Measurements from ENCODE around the gene G0S2.

Gene G0S2, protein sequence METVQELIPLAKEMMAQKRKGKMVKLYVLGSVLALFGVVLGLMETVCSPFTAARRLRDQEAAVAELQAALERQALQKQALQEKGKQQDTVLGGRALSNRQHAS

DNA sequence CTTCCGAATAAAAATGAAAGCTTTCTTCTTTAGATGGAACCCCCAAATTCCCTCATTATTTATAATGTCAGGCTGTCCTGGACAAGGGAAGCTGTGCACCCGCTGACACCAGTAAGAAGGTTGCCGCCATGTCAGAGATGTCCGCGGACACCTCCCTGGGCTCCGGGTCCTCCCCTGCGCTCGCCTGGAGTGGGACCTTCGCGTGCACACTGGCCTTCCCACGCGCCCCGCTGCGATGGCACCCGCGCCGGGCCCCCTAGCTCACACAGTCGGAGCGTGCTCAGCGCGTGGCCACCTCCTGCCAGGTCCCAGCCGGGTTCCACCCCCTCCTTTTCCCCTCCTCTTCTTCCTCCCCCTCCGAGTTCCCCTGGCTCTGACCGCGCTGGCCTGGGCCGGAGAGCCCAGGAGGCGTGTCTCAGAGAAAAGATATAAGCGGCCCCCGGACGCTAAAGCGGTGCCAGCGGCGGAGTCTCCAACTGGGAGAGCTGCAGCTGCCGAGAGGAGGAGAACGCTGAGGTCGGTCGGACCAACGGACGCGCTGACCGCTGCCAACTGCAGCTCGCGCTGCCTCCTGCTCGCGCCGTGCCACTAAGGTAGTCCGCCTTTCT lies at the start of gene G0S2:
G0S2 (plus strand) TSS at position 456 of the 608 bp plus-strand sequence. CDS start 273 bp downstream, outside the sequence.
- DNase-seq, result peak; percentile 45
- Mint-ChIP-seq H3K27ac (no peak within 1 kb of the TSS), H3K27me3 (peaks cover 53% of the 10 kb centered on the region), H3K9me3 (no peaks in the 10 kb centered on the region), H3K4me3 (peak within 1 kb of the TSS; percentile 63), H3K4me1 (peaks cover 68% of the 10 kb centered on the region), H3K36me3 (peaks cover 9% of the 10 kb centered on the region)
- CTCF ChIA-PET, result interaction anchor here (0.8 to 2.3 kb wide), 11 partner anchors 18 to 108 kb away, joined by 3 to 10 read pairs (median 3); partner anchors contain the start of gene LAMB3

DNA sequence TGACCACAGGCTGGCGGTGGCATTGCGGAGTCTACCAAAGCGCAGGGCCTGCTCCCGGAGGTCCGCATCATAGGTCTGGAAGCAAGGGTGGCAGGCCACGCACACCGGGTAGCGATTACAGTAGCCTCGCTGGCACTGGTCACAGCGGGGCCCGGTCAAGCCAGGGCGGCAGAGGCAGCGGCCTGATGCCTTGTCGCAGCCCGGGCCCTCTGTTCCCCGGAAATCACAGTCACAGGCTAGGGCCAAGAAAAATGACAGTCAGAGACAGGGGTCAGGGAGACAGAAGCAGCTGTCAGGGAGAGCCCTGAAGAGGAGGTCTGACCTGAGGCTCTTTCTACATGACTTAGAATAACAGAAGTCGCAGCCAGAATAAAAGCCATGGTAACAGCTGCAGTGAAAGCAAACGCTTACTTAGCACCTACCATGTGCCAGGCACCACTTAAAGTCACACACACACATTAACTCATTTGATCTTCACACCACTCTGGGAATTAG lies 49.4 kb upstream of the G0S2 start:
- H3K27ac Mint-ChIP-seq, result no peak overlapping the region
- H3K4me3 Mint-ChIP-seq, result no peak overlapping the region
- H3K27me3 Mint-ChIP-seq, result peaks cover 24% of the 10 kb centered on the region
- H3K9me3 Mint-ChIP-seq, result no peaks in the 10 kb centered on the region
- H3K4me1 Mint-ChIP-seq, result no peaks in the 10 kb centered on the region
- no peak for DNase-seq
- H3K36me3 Mint-ChIP-seq, result no peaks in the 10 kb centered on the region
- CTCF ChIA-PET, result interaction anchor here (1.1 to 7.3 kb wide), 5 partner anchors 10 to 56 kb away, joined by 3 to 62 read pairs (median 6); no protein-coding TSS in a partner anchor

- Mint-ChIP-seq H3K9me3 (no peaks in the 10 kb centered on the region), H3K27me3 (peaks cover 28% of the 10 kb centered on the region), H3K27ac (no peak overlapping the region), H3K36me3 (no peaks in the 10 kb centered on the region), H3K4me3 (no peak overlapping the region), H3K4me1 (no peaks in the 10 kb centered on the region)
- no peak for DNase-seq
- CTCF ChIA-PET, result interaction anchor here (0.9 to 7.3 kb wide), 10 partner anchors 10 to 59 kb away, joined by 3 to 62 read pairs (median 10); partner anchors contain the start of gene CAMK1G
These were observed 48.7 kb upstream of the G0S2 start for GRCh38 chr1:209626346-209627026.

GRCh38 chr1:209627027-209627731 lies 48.0 kb upstream of the G0S2 start:
- CTCF ChIA-PET, result interaction anchor here (0.7 to 7.3 kb wide), 14 partner anchors 11 to 120 kb away, joined by 3 to 62 read pairs (median 6); partner anchors contain the start of gene CAMK1G
- no peaks in the 10 kb centered on the region for H3K36me3 Mint-ChIP-seq
- no peak overlapping the region for H3K4me3 Mint-ChIP-seq
- no peak for DNase-seq
- H3K4me1 Mint-ChIP-seq, result no peaks in the 10 kb centered on the region
- H3K9me3 Mint-ChIP-seq, result no peaks in the 10 kb centered on the region
- H3K27me3 Mint-ChIP-seq, result peaks cover 33% of the 10 kb centered on the region
- H3K27ac Mint-ChIP-seq, result no peak overlapping the region

DNA sequence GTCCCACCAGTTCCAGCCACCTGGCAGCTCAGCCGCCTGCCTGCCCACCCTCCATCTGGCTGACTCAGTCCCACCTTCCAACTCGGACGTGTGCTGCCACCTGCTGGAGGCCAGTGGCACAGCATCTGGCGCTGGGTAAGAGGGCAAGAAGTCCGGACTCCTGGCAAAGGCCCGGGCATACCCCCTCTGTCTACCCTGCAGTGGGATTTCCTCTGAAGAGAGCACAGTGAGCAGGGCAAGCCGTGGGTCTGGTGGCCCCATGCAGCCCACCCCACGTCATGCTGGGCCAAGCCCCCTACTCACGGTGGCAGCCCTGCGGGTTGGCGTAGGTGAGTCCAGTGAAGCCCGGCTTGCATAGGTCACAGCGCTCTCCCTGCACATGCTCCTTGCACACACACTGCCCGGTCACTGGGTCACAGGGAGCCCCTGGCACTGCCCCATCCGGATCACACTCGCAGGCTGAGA lies 47.4 kb upstream of the G0S2 start:
- H3K27me3 Mint-ChIP-seq, result peaks cover 32% of the 10 kb centered on the region
- H3K9me3 Mint-ChIP-seq, result no peaks in the 10 kb centered on the region
- no peak overlapping the region for H3K27ac Mint-ChIP-seq
- CTCF ChIA-PET, result interaction anchor here (0.7 to 7.3 kb wide), 16 partner anchors 11 to 129 kb away, joined by 3 to 62 read pairs (median 6); partner anchors contain the start of gene CAMK1G
- peak; percentile 84 for DNase-seq
- H3K36me3 Mint-ChIP-seq, result no peaks in the 10 kb centered on the region
- H3K4me1 Mint-ChIP-seq, result no peaks in the 10 kb centered on the region
- no peak overlapping the region for H3K4me3 Mint-ChIP-seq

GRCh38 chr1:209628618-209629299 lies 46.5 kb upstream of the G0S2 start:
- peaks cover 24% of the 10 kb centered on the region for H3K27me3 Mint-ChIP-seq
- DNase-seq, result no peak
- no peaks in the 10 kb centered on the region for H3K36me3 Mint-ChIP-seq
- H3K4me3 Mint-ChIP-seq, result no peak overlapping the region
- no peaks in the 10 kb centered on the region for H3K4me1 Mint-ChIP-seq
- no peak overlapping the region for H3K27ac Mint-ChIP-seq
- H3K9me3 Mint-ChIP-seq, result no peaks in the 10 kb centered on the region
- CTCF ChIA-PET, result interaction anchor here (0.7 to 7.3 kb wide), 10 partner anchors 10 to 128 kb away, joined by 3 to 62 read pairs (median 8); no protein-coding TSS in a partner anchor

GRCh38 chr1:209629621-209630382 lies 45.4 kb upstream of the G0S2 start:
- H3K4me1 Mint-ChIP-seq, result peaks cover under 1% of the 10 kb centered on the region
- H3K36me3 Mint-ChIP-seq, result no peaks in the 10 kb centered on the region
- no peak overlapping the region for H3K27ac Mint-ChIP-seq
- CTCF ChIA-PET, result interaction anchor here (1.0 to 7.3 kb wide), 12 partner anchors 11 to 63 kb away, joined by 3 to 62 read pairs (median 7); no protein-coding TSS in a partner anchor
- peaks cover 18% of the 10 kb centered on the region for H3K27me3 Mint-ChIP-seq
- DNase-seq, result no peak
- H3K4me3 Mint-ChIP-seq, result no peak overlapping the region
- H3K9me3 Mint-ChIP-seq, result no peaks in the 10 kb centered on the region

GRCh38 chr1:209630383-209631225 lies 44.6 kb upstream of the G0S2 start:
- H3K9me3 Mint-ChIP-seq, result no peaks in the 10 kb centered on the region
- no peak overlapping the region for H3K4me3 Mint-ChIP-seq
- no peaks in the 10 kb centered on the region for H3K36me3 Mint-ChIP-seq
- peaks cover 18% of the 10 kb centered on the region for H3K27me3 Mint-ChIP-seq
- peaks cover 6% of the 10 kb centered on the region for H3K4me1 Mint-ChIP-seq
- DNase-seq, result no peak
- CTCF ChIA-PET, result interaction anchor here (0.8 to 7.3 kb wide), 14 partner anchors 18 to 118 kb away, joined by 3 to 62 read pairs (median 5); partner anchors contain the start of gene G0S2
- H3K27ac Mint-ChIP-seq, result no peak overlapping the region

- CTCF ChIA-PET, result interaction anchor here (2.5 kb wide), 1 partner anchor 56 kb away, joined by 8 read pairs; no protein-coding TSS in a partner anchor
- no peak overlapping the region for H3K4me3 Mint-ChIP-seq
- no peaks in the 10 kb centered on the region for H3K36me3 Mint-ChIP-seq
- no peak for DNase-seq
- no peaks in the 10 kb centered on the region for H3K9me3 Mint-ChIP-seq
- peaks cover 16% of the 10 kb centered on the region for H3K27me3 Mint-ChIP-seq
- H3K27ac Mint-ChIP-seq, result no peak overlapping the region
- peaks cover 11% of the 10 kb centered on the region for H3K4me1 Mint-ChIP-seq
These were observed 41.7 kb upstream of the G0S2 start for GRCh38 chr1:209633335-209633997.

GRCh38 chr1:209634005-209634737 lies 41.0 kb upstream of the G0S2 start:
- H3K36me3 Mint-ChIP-seq, result no peaks in the 10 kb centered on the region
- H3K9me3 Mint-ChIP-seq, result no peaks in the 10 kb centered on the region
- H3K4me3 Mint-ChIP-seq, result no peak overlapping the region
- peaks cover 11% of the 10 kb centered on the region for H3K4me1 Mint-ChIP-seq
- DNase-seq, result no peak
- CTCF ChIA-PET, result interaction anchor here (1.3 to 2.5 kb wide), 2 partner anchors 57 to 68 kb away, joined by 6 to 8 read pairs; no protein-coding TSS in a partner anchor
- no peak overlapping the region for H3K27ac Mint-ChIP-seq
- H3K27me3 Mint-ChIP-seq, result peaks cover 16% of the 10 kb centered on the region

DNA sequence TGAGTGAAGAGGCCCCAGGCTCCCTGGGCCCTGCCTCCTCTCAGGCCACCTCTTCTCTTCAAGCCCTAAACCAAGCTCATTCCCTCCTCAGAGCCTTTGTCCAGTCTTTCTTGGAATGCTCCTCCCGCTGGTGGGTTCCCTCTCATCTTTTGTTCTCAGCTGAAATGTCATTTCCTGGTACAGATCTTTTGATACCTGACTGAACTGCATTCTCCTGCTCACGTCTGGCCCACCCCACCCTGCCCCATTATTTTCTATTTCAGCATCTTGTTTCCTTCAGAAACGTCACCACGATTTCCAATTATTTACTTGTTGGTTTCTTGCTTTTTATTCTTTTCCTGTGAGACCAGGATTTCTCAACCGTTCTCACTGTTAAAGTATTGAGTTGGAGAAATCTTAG lies 39.4 kb upstream of the G0S2 start:
- no peak overlapping the region for H3K27ac Mint-ChIP-seq
- no peaks in the 10 kb centered on the region for H3K9me3 Mint-ChIP-seq
- no peak overlapping the region for H3K4me3 Mint-ChIP-seq

More for the DNA sequence above, 39.4 kb upstream of the G0S2 start:
- CTCF ChIA-PET, result interaction anchor here (2.5 kb wide), 1 partner anchor 58 kb away, joined by 8 read pairs; no protein-coding TSS in a partner anchor
- Mint-ChIP-seq H3K36me3 (no peaks in the 10 kb centered on the region), H3K4me1 (peaks cover 11% of the 10 kb centered on the region), H3K27me3 (peaks cover 13% of the 10 kb centered on the region)
- no peak for DNase-seq
